Loucy (cell line): ENCODE results near the gene IGF2BP2.

Experiments
- H2AFZ ChIP-seq: fragments of 200-600 bp; sonication (generic); 2 replicates; pipeline ENCODE4 v1.6.0; 2016; ENCODE audit warnings: antibody characterized with exemption, mild to moderate bottlenecking, low read length, moderate library complexity
- H3F3A ChIP-seq: fragments of 200-600 bp; 2 replicates; pipeline ENCODE4 v1.6.0; 2016; ENCODE audit warnings: antibody characterized with exemption, low read depth, mild to moderate bottlenecking
- H3K27me3 ChIP-seq: fragments of 200-600 bp; sonication (generic); 2 replicates; pipeline ENCODE4 v1.6.1; 2014; ENCODE audit warnings: low read length, mild to moderate bottlenecking; ENCODE audit not compliant: insufficient read depth, poor library complexity, severe bottlenecking
- H3K36me3 ChIP-seq: fragments of 200-600 bp; sonication (generic); 2 replicates; pipeline ENCODE4 v1.6.1; 2016; ENCODE audit warnings: low read length; ENCODE audit not compliant: insufficient read depth
- H3K4me1 ChIP-seq: fragments of 200-600 bp; sonication (generic); 2 replicates; pipeline ENCODE4 v1.5.1; 2014; ENCODE audit warnings: low read length, mild to moderate bottlenecking; ENCODE audit not compliant: insufficient read depth, poor library complexity, severe bottlenecking
- H3K4me2 ChIP-seq: fragments of 200-600 bp; sonication (generic); 2 replicates; pipeline ENCODE4 v1.6.0; 2014; ENCODE audit warnings: antibody characterized with exemption, low read length, low read depth, mild to moderate bottlenecking; ENCODE audit not compliant: poor library complexity, severe bottlenecking
- H3K4me3 ChIP-seq: fragments of 200-600 bp; sonication (generic); 2 replicates; pipeline ENCODE4 v1.5.1; 2014; ENCODE audit warnings: low read length, mild to moderate bottlenecking, mixed read lengths; ENCODE audit not compliant: poor library complexity, severe bottlenecking
- H3K79me2 ChIP-seq: fragments of 200-600 bp; sonication (generic); 2 replicates; pipeline ENCODE4 v1.6.1; 2014; ENCODE audit warnings: low read length; ENCODE audit not compliant: insufficient read depth
- H3K9ac ChIP-seq: fragments of 200-600 bp; sonication (generic); 2 replicates; pipeline ENCODE4 v1.6.0; 2014; ENCODE audit warnings: mild to moderate bottlenecking, low read depth, low read length, moderate library complexity; ENCODE audit not compliant: poor library complexity, severe bottlenecking
- H3K9me2 ChIP-seq: fragments of 200-600 bp; sonication (generic); replicated peaks from 2 replicates; pipeline ENCODE4 v1.6.1; 2016; ENCODE audit warnings: low read depth, low read length, mixed read lengths
- H3K9me3 ChIP-seq: fragments of 200-600 bp; sonication (generic); 2 replicates; pipeline ENCODE4 v1.6.1; 2014; ENCODE audit warnings: mild to moderate bottlenecking, antibody characterized with exemption, low read length, low read depth; ENCODE audit not compliant: insufficient read depth
- H4K20me1 ChIP-seq: fragments of 200-600 bp; sonication (generic); 2 replicates; pipeline ENCODE4 v1.6.0; 2014; ENCODE audit warnings: antibody characterized with exemption, low read length, mild to moderate bottlenecking; ENCODE audit not compliant: insufficient read depth, poor library complexity, severe bottlenecking
- EZH2phosphoT487 ChIP-seq: fragments of 200-600 bp; IDR thresholded peaks from 2 replicates; pipeline ENCODE4 v1.6.1; 2018; ENCODE audit warnings: antibody characterized with exemption, mild to moderate bottlenecking, moderate library complexity, borderline replicate concordance
- TF ChIP-seq, protein P1 (sequence below): fragments of 200-600 bp; sonication (generic); conservative IDR thresholded peaks from 2 replicates; pipeline ENCODE4 v1.5.1; 2014; ENCODE audit warnings: mild to moderate bottlenecking, antibody characterized with exemption, low read length

Gene IGF2BP2

DNA sequence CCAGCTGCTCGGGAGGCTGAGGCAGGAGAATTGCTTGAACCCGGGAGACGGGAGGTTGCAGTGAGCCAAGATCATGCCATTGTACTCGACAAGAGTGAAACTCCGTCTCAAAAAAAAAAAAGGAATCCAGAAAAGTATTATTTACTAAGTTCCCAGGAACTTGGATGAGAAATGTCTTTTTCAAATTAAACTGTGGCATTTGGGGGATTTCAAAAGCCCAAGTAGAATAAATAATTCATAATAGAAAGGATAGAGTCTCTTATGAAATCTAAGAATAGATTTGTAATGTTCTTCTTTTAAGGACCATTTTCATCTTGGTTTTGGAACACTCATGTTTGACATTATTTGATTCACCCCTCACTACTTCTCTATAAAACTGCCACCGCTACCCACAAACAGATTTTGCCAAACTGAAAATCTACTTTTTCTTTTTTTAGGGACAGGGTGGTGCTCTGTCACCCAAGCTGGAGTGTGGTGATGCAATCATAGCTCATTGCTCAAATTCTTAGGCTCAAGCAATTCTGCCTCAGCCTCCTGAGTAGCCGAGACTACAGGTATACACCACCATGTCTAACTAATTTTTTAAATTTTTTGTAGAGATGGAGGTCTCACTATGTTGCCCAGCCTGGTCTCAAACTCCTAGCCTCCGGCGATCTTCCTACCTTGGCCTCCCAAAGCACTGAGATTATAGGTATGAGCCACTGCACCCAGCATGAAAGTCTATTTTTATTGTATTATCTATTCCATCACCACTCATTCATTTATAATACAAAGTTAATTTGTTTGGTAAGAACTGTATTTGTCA lies 139.4 kb downstream of the IGF2BP2 start:
- Histone ChIP-seq H3K9ac (no peak overlapping the region), H3K4me2 (no peak overlapping the region), H3K36me3 (no peaks in the 10 kb centered on the region), H3K9me3 (no peaks in the 10 kb centered on the region), H3K9me2 (no peaks in the 10 kb centered on the region), H3F3A (no peaks in the 10 kb centered on the region), H2AFZ (no peak overlapping the region), H3K79me2 (no peaks in the 10 kb centered on the region), H3K27me3 (no peaks in the 10 kb centered on the region), H3K4me1 (no peaks in the 10 kb centered on the region), H3K4me3 (no peak overlapping the region), H4K20me1 (no peaks in the 10 kb centered on the region)
- no peak for TF ChIP-seq EZH2phosphoT487
- TF ChIP-seq, protein P1, sequence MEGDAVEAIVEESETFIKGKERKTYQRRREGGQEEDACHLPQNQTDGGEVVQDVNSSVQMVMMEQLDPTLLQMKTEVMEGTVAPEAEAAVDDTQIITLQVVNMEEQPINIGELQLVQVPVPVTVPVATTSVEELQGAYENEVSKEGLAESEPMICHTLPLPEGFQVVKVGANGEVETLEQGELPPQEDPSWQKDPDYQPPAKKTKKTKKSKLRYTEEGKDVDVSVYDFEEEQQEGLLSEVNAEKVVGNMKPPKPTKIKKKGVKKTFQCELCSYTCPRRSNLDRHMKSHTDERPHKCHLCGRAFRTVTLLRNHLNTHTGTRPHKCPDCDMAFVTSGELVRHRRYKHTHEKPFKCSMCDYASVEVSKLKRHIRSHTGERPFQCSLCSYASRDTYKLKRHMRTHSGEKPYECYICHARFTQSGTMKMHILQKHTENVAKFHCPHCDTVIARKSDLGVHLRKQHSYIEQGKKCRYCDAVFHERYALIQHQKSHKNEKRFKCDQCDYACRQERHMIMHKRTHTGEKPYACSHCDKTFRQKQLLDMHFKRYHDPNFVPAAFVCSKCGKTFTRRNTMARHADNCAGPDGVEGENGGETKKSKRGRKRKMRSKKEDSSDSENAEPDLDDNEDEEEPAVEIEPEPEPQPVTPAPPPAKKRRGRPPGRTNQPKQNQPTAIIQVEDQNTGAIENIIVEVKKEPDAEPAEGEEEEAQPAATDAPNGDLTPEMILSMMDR, result no peak

- no peaks in the 10 kb centered on the region for H3K9me2 ChIP-seq
- H3K79me2 ChIP-seq, result no peaks in the 10 kb centered on the region
- no peaks in the 10 kb centered on the region for H3F3A ChIP-seq
- no peak overlapping the region for H3K4me3 ChIP-seq
- H2AFZ ChIP-seq, result no peak overlapping the region
- no peaks in the 10 kb centered on the region for H3K4me1 ChIP-seq
- no peaks in the 10 kb centered on the region for H3K27me3 ChIP-seq
- no peak overlapping the region for H3K4me2 ChIP-seq
- H3K36me3 ChIP-seq, result no peaks in the 10 kb centered on the region
- H4K20me1 ChIP-seq, result no peaks in the 10 kb centered on the region
- H3K9ac ChIP-seq, result no peak overlapping the region
- TF ChIP-seq EZH2phosphoT487, result no peak
- TF ChIP-seq, protein P1, result no peak
- no peaks in the 10 kb centered on the region for H3K9me3 ChIP-seq
Measured at GRCh38 chr3:185680231-185680630, 144.6 kb downstream of the IGF2BP2 start.

DNA sequence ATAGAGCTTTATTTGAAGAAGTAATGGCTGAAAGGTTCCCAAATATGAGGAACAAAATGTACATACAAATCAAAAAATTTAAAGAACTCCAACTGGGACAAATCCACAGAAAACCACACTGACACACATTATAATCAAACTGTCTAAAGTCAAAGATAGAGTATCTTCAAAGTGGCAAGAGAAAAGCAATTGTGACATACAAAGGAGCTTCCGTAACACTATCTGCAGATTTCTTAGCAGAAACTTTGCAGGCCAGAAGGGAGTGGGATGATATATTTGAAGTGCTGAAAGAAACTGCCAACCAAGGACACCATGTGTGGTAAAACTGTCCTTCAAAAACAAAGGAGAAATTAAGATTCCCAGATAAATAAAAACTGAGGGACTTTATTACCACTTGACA lies 146.8 kb downstream of the IGF2BP2 start:
- no peaks in the 10 kb centered on the region for H3K4me1 ChIP-seq
- no peak for TF ChIP-seq EZH2phosphoT487
- TF ChIP-seq, protein P1, result no peak
- no peaks in the 10 kb centered on the region for H4K20me1 ChIP-seq
- H3K79me2 ChIP-seq, result no peaks in the 10 kb centered on the region
- H2AFZ ChIP-seq, result no peak overlapping the region
- H3K9ac ChIP-seq, result no peak overlapping the region
- no peaks in the 10 kb centered on the region for H3F3A ChIP-seq
- H3K9me3 ChIP-seq, result no peaks in the 10 kb centered on the region
- no peaks in the 10 kb centered on the region for H3K9me2 ChIP-seq
- no peak overlapping the region for H3K4me3 ChIP-seq
- no peaks in the 10 kb centered on the region for H3K27me3 ChIP-seq
- H3K36me3 ChIP-seq, result no peaks in the 10 kb centered on the region
- no peak overlapping the region for H3K4me2 ChIP-seq
